Skin of body (tissue), 2 donors: ENCODE measurements around the gene CERKL. TPM values are rescaled to one million over a fixed set of nuclear protein-coding genes. Genes with fewer than 3 reads are reported as not detected.

Source experiments
- DNase-seq: peaks from one replicate; lab custom pipeline; 2025; lab: John Stamatoyannopoulos, UW
- total RNA-seq: library from RNA; depleted of rRNA; stranded (reverse); fragments of >200 nt; gene quantifications from one replicate; pipeline ENCODE4 v1.2.3, GENCODE V29; 2014

The CERKL gene
- total RNA-seq, 1 donor from 2014 or later, result not detected

GRCh38 chr2:181678861-181679543 is 22.1 kb upstream of the CERKL start:
- no peak for DNase-seq

GRCh38 chr2:181677912-181678586 is 21.1 kb upstream of the CERKL start:
- no peak for DNase-seq

- DNase-seq, result no peak
Observed at GRCh38 chr2:181675254-181675653, 18.3 kb upstream of the CERKL start.

GRCh38 chr2:181674461-181674860 is 17.6 kb upstream of the CERKL start:
- DNase-seq, result no peak

- no peak for DNase-seq
Observed at GRCh38 chr2:181673173-181673572, 16.3 kb upstream of the CERKL start.

- DNase-seq, result no peak
Observed at GRCh38 chr2:181672255-181673008, 15.5 kb upstream of the CERKL start.

GRCh38 chr2:181670632-181671031 is 13.7 kb upstream of the CERKL start:
- no peak for DNase-seq

- DNase-seq, result no peak
Observed at GRCh38 chr2:181667234-181667633, 10.3 kb upstream of the CERKL start.

- no peak for DNase-seq
Observed at GRCh38 chr2:181662287-181662686, 5.4 kb upstream of the CERKL start.

GRCh38 chr2:181660181-181660580 is 3.3 kb upstream of the CERKL start:
- DNase-seq, result no peak

GRCh38 chr2:181658444-181658843 is 1.5 kb upstream of the CERKL start:
- DNase-seq, result no peak

GRCh38 chr2:181657379-181657778 is 474 bp upstream of the CERKL start:
- DNase-seq, result no peak

- no peak for DNase-seq
Observed at GRCh38 chr2:181655519-181655918, 1.4 kb downstream of the CERKL start.

GRCh38 chr2:181649436-181649979 is 7.4 kb downstream of the CERKL start:
- DNase-seq, result no peak

GRCh38 chr2:181648478-181649155 is 8.3 kb downstream of the CERKL start:
- no peak for DNase-seq

- no peak for DNase-seq
Observed at GRCh38 chr2:181646415-181646987, 10.4 kb downstream of the CERKL start.

GRCh38 chr2:181643151-181643550 is 13.8 kb downstream of the CERKL start:
- no peak for DNase-seq

GRCh38 chr2:181642086-181642485 is 14.8 kb downstream of the CERKL start:
- DNase-seq, result no peak

- no peak for DNase-seq
Observed at GRCh38 chr2:181639686-181640085, 17.2 kb downstream of the CERKL start.

GRCh38 chr2:181632733-181633401 is 24.0 kb downstream of the CERKL start:
- no peak for DNase-seq
